SIG-M5 (cell line): Measurements from ENCODE around the gene KLHL25.

Experiments
- DNase-seq: peaks from one replicate; lab custom pipeline; 2025; lab: John Stamatoyannopoulos, UW

KLHL25 gene

GRCh38 chr15:85773970-85774369 is 20.8 kb downstream of the KLHL25 start:
- no peak for DNase-seq

GRCh38 chr15:85773249-85773648 is 21.5 kb downstream of the KLHL25 start:
- no peak for DNase-seq

GRCh38 chr15:85772668-85773067 is 22.1 kb downstream of the KLHL25 start:
- no peak for DNase-seq

- no peak for DNase-seq
These were observed 22.8 kb downstream of the KLHL25 start for GRCh38 chr15:85771781-85772445.

GRCh38 chr15:85771271-85771670 is 23.5 kb downstream of the KLHL25 start:
- DNase-seq = no peak

GRCh38 chr15:85770096-85771041 is 24.4 kb downstream of the KLHL25 start:
- DNase-seq = no peak

- no peak for DNase-seq
These were observed 25.4 kb downstream of the KLHL25 start for GRCh38 chr15:85769182-85769900.

GRCh38 chr15:85768595-85769168 is 26.0 kb downstream of the KLHL25 start:
- no peak for DNase-seq

- DNase-seq = no peak
These were observed 26.8 kb downstream of the KLHL25 start for GRCh38 chr15:85767785-85768529.

GRCh38 chr15:85766001-85766831 is 28.5 kb downstream of the KLHL25 start:
- no peak for DNase-seq

GRCh38 chr15:85764649-85765277 is 30.0 kb downstream of the KLHL25 start:
- DNase-seq = no peak

GRCh38 chr15:85763673-85764633 is 30.8 kb downstream of the KLHL25 start:
- no peak for DNase-seq

- DNase-seq = no peak
These were observed 31.6 kb downstream of the KLHL25 start for GRCh38 chr15:85763157-85763556.

GRCh38 chr15:85762756-85763127 is 32.0 kb downstream of the KLHL25 start:
- DNase-seq = no peak

- DNase-seq = no peak
These were observed 32.5 kb downstream of the KLHL25 start for GRCh38 chr15:85762039-85762755.

- DNase-seq = no peak
These were observed 33.1 kb downstream of the KLHL25 start for GRCh38 chr15:85761635-85762034.

- no peak for DNase-seq
These were observed 34.0 kb downstream of the KLHL25 start for GRCh38 chr15:85760531-85761371.
